Epidermal melanocyte (primary cell): ENCODE data around the gene FA2H.
"Not testable (repeated sequence)": the region's sequence is repeated elsewhere in the genome, so short reads cannot be mapped to it uniquely, and the experiment has no call there.

Experiments
- DNase-seq: peaks from one replicate; pipeline ENCODE4 v3.0.0; 2011; ENCODE audit warnings: low spot score; ENCODE audit not compliant: insufficient read length

FA2H gene

GRCh38 chr16:74691093-74691855, 83.3 kb downstream of the FA2H start:
- DNase-seq: no peak

- DNase-seq: no peak
Observed at GRCh38 chr16:74682556-74682955, 92.1 kb downstream of the FA2H start.

- no peak for DNase-seq
Observed at GRCh38 chr16:74680681-74681080, 93.9 kb downstream of the FA2H start.

- DNase-seq: peak; percentile 30
Observed at GRCh38 chr16:74679983-74680382, 94.6 kb downstream of the FA2H start.

- DNase-seq: no peak
Observed at GRCh38 chr16:74677868-74678267, 96.8 kb downstream of the FA2H start.

GRCh38 chr16:74673876-74674275, 100.7 kb downstream of the FA2H start:
- DNase-seq: no peak

GRCh38 chr16:74668877-74669276, 105.7 kb downstream of the FA2H start:
- DNase-seq: not testable (repeated sequence)

- no peak for DNase-seq
Observed at GRCh38 chr16:74667255-74667700, 107.3 kb downstream of the FA2H start.

GRCh38 chr16:74666425-74667254, 108.0 kb downstream of the FA2H start, which contains the start of gene RFWD3:
RFWD3 (minus strand) TSS chr16:74666877; CDS start chr16:74661449, 5,428 bp downstream.
- peak; percentile 100 for DNase-seq

GRCh38 chr16:74666010-74666421, 108.6 kb downstream of the FA2H start:
- DNase-seq: no peak
